ENCODE results near the gene SAA2. TPM values are rescaled to one million over a fixed set of nuclear protein-coding genes. Genes with fewer than 3 reads are reported as not detected.
"Not testable (repeated sequence)": the region's sequence is repeated elsewhere in the genome, so short reads cannot be mapped to it uniquely, and the experiment has no call there.

SAA2 gene
- total RNA-seq, 1 donor from 2014 or later, result 700 TPM

DNA sequence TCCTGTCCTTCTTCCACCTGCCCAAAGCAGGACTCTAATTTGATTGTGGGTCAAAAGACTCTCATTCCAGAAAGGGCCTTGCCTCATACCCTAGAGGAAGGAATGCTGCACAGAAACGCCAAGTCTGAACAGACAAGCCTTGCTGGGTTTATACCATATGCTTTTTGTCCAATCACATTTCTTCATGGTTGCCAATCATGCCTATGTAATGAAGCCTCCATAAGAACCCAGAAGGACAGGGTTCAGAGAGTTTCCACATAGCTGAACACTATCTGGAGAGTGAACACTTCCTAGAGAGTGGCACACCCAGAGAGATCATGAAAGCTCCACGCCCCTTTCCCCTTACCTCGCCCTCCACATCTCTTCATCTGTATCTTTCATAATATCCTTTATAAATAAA lies 4.8 kb upstream of the SAA2 start:
- DNase-seq (ENCODE audit: low spot score), result no peak

DNA sequence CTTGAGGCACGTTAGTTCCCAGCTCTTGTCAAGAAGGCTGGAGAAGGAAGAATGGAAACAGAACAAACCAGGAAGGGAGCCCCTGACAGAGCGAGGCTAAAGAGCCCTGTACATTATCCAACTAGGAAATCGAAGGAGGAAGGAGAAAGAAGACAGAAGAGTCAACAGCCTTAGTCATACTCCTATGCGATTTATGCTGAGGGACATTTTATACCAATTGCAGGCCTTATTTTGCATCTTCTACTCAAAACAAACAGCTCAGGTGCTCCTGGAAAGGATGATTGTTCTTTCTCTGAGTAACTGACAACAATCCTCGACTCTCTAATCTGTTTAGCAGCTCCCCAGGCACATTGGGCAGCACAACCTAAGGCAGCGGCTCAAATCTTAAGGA lies 1.3 kb downstream of the SAA2 start:
- not testable (repeated sequence) for DNase-seq (ENCODE audit: low spot score)

DNA sequence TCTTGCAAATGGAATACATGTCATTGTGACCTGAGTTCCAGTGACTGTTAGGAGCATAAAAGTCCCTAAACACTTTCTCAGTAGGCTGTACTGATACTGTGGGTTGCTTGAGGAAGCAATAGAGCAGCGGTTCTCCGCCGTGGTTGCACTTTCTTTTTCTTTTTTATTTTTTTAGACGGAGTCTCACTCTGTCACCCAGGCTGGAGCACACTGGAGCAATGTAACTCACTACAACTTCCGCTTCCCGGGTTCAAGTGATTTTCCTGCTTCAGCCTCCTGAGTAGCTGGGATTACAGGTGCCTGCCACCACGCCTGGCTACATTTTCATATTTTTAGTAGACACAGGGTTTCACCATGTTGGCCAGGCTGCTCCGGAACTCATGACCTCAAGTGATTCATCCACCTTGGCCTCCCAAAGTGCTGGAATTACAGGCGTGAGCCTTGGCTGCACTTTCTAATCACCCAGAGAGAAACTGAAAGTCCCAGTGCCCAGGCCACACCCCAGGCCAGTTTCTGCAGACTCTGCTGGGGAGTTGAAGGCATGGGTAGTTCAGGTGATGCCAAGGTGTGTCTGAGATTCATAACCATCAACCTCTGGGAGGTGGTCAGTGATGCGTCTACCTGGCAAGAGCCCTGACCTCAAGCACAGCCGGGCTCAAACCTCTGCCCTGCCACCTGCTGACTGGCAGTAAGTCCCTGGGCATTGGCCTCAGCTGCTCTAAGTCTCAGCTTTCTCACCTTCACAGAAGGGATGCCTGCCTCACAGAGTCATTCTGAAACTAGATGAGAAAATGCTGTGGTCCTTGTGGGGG lies 1.9 kb downstream of the SAA2 start:
- DNase-seq (ENCODE audit: low spot score), result not testable (repeated sequence)

DNA sequence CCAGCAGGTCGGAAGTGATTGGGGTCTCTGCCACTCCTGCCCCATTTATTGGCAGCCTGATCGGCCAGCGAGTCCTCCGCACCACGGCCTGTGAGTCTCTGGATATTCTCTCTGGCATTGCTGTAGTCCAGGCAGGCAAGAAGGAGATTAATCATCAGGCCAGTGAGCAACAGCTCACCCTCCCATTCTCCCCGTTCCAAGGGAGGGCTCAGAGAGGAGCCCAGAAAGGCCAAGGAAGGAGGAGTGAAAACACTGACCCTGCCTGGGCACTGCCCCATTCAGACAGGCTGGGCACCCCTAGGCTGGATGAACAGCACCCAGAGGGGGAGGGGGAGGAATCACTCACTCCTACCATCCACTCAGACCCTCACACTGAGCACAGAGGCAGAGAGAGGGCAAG lies 3.1 kb downstream of the SAA2 start:
- no peak for DNase-seq (ENCODE audit: low spot score)

DNA sequence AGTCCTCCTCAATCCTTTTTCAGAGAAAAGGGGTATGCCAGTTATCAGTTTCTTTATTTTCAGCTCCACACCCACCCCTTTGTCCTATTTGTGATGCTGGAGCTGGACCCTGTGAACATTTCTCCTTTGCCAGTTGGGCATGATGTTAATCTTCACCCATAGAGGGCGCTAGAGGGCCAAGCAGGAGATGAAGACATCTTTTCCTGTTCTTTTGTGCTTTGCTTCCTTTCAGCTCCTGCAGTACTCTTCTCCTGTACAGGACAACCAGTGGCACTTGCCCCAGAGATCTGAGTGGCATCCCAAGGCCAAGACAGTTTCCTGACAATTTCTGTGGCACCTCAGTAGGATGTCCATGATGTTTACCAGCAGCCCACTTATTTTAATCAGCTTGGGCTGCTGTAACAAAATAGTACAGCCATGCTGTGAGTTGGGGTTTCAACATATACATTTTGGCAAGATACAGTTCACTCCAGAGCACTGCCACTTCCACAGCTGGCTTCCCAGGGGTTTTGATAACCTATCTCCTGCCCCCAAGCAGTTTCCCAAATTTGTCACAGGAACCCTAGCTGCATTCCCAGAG lies 4.6 kb downstream of the SAA2 start:
- DNase-seq (ENCODE audit: low spot score), result no peak

DNA sequence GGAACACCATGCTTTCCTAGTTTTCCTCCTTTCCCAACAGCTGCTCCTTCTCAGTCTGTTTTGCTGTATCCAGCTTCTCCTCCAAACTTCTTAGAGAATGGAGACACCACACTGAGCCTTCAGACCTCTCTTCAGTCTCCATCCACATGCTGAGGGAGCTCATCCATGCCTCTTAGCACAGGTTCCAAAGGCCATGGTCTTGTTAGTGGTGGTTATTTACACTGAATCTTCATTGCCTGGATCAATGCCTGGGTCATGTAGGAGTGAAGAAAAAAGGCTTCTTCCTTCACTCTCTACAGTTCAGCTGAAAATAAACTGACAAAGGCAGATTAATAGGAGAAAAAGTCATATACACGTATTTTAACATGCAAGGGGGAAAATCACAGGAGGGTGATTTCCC lies 8.8 kb downstream of the SAA2 start:
- no peak for DNase-seq (ENCODE audit: low spot score)

DNA sequence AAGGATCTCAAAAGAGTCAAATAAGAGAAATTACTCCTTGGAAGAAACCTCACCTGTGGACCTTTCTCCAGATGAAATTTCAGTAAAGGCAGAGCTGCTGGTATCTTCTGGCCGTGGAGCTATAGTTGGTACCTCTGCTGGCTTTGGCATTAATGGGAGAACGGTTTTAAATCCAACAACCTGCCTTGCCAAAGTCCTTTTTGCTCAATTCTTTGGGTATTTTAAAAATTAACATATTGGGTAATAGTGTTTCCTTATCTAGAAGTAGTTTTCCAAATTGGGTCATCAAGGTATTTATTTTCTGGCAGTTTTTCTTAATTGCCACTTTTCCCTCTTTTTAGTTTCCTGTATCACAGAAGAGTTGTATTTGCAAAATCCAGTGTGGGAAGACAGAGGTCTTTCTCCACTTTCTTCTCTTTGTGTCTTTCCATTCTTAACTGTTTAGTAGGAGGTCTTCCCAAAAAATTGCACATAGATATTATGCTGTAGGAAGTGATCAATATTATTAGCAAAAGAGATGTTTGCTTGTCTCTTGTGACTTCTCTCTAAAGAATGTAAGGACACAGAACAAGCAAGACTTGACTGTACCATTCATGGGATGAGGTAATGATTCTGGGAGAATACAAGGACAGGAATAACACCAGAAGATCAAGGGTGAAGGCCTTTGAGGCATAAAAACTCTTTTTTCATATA lies 11.7 kb downstream of the SAA2 start, which contains the start of gene SAA4:
Gene SAA4, minus strand, starts transcription at position 139 of the 693 bp plus-strand sequence. CDS start 876 bp downstream, outside the sequence.
- no peak for DNase-seq (ENCODE audit: low spot score)

DNA sequence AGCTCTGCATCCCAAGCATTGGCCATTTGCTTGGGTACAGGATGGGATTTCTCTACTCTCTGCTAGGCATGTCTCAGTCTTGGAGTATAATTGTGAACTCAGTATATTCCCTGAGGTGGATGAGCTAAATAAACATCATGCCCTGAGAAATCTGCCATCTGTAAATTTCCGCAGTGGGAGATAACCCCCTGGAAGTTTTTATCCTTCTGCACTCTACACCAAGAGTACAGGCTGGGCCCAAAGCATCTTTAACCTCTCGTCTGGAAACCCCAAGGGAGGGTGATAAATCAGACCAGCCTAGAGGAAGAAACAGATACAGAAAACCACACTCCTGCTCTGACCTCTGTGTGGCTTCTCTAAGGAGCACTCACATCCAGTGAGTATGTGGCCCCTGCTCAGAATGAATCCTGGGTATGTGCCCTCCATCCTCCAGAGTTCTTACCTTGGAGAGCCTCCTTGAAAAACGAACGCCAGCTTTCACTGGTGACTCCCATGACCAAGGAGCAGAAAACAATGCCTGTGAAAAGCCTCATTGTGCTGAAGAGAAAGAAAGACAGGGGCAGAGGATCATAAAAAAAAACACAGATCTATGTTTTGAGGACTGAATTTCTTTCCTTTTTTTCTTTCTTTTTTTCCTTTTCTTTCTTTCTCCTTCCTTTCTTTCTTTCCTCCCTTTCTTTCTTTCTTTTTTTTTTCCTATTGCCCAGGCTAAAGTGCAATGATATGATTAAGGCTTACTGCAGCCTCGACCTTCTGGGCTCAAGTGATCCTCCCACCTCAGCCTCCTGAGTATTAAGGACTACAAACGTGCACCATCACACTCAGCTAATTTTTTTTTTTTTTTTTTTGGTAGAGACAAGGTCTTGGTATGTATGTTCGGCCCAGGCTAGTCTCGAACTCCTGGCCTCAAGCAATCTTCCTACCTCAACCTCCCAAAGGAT lies 12.8 kb downstream of the SAA2 start:
- DNase-seq (ENCODE audit: low spot score), result no peak

DNA sequence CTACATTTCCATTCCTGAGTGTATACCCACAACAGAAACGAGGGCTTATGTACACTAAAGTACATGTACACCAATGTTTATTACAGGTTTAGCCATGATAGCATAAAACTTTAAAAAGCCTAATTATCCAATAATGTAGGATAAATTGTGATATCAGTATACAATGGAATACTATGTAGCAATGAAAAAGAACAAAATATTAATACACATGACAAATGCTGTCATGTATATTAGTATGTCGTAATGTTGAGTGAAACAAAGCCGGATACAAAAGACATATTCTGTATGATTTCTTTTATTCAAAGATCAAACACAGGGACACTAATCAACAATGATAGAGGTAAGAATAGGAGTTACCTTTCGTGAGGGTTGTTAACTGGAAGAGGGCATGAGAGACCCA lies 14.6 kb downstream of the SAA2 start:
- no peak for DNase-seq (ENCODE audit: low spot score)

DNA sequence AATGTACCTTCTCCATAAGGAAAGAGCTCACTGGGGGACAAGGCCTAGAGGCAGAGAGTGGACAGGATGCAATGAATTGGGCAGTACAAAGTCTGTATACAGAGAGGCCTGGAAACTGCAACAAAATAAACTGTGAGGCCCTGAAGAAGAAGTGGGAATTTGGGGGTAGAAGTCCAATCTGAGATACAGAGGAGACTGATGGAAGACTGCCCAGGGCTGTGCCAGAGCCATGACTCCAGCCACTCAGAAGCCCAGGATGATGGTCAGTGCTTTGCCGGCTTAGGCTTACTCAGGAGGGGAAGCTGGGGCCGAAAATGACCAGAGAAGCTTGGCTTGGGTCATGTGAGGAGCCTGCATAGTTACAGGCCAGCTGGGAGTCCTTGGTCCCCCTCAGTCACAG lies 17.6 kb downstream of the SAA2 start:
- DNase-seq (ENCODE audit: low spot score), result no peak

DNA sequence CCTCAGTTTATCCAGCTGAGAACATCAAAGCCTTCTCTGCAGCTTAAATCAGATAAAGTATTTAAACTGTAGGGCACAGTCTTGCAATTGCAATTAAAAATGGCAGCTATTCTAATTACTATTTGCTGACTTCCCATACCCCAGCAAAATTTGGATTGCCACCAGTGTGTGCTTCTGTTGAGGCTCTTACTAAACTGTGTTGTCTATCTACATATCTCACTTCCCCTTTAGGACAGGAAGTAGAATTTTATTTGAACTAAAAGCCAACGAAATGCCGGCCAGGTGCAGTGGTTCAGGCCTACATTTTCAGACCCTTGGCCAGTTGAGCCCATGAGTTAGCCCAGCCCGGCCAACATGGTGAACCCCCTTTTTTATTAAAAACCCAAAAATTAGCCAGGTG lies 19.0 kb downstream of the SAA2 start:
- no peak for DNase-seq (ENCODE audit: low spot score)

DNA sequence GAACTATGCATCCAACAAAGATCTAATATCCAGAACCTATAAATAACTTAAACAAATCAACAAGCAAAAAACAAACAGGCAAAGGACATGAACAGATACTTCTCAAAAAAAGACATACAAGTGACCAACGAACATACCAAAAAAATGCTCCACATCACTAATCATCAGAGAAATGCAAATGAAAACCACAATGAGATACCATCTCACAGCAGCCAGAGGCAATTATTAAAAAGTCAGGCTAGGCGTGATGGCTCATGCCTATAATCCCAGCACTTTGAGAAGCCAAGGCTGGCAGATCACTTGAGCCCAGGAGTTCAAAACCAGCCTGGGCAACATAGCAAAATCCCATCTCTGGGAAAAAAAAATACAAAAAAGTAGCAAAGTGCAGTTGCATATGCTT lies 22.6 kb downstream of the SAA2 start:
- DNase-seq (ENCODE audit: low spot score), result no peak

DNA sequence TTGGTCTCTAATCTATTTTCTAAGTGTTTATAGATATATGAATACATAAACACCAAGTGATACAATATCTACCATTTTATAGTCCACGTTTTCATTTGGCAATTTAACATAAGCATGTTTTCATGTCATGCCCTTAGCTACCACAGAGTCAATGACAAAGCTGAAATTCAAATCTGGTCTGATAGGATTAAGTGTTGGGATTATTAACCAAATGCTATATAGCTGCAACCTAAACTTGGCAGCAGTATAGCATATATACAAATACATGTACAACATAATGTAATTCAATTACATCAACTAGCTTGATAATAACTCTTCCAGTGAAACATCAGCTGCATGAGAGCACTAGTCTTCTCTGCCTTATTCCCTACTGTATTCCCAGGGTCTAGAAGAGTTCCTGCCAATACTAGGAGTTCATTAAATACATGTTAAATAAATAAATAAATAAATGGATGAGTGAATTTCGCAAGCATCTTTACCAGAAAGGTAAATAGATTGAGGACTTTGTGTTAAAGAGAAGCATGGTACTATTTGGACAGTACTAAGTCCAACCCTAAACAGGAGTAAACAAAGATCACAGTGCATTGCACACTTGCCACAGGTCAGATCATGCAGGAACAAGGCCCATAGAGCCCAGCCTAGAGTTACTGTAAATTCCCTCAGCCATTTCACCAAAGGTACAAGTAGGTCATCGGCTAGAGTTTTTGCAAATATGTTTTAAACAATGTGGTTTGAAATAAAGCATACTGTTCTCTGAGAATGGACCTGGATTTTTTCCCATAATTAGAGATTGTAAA lies 24.7 kb downstream of the SAA2 start:
- no peak for DNase-seq (ENCODE audit: low spot score)

DNA sequence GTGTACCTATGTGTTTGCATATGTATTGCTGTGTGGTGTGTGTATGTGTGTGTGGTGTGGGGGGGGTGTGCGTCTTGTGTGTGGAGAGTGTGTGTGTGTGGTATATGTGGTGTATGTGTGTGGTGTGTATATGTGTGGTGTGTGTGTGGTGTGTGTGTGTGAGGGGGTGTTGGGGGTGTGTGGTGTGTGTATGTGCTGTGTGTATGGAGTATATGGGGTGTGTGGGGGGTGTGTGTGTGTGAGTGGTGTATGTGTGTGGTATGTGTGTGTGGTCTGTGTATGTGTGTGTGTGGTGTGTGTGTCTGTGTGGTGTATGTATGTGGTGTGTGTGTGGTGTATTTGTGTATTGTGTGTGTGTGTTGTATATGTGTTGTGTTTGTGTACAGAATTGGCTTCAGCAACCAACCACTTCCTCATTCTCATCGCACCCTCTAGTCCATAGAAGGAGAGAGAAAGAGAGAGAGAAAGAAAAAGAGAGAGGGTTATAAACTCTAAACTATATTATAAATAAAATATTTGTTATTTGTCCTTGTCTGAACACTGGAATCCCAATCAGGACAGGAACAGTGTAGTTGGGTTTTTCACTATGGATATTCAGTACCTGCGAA lies 25.6 kb downstream of the SAA2 start:
- DNase-seq (ENCODE audit: low spot score), result no peak

DNA sequence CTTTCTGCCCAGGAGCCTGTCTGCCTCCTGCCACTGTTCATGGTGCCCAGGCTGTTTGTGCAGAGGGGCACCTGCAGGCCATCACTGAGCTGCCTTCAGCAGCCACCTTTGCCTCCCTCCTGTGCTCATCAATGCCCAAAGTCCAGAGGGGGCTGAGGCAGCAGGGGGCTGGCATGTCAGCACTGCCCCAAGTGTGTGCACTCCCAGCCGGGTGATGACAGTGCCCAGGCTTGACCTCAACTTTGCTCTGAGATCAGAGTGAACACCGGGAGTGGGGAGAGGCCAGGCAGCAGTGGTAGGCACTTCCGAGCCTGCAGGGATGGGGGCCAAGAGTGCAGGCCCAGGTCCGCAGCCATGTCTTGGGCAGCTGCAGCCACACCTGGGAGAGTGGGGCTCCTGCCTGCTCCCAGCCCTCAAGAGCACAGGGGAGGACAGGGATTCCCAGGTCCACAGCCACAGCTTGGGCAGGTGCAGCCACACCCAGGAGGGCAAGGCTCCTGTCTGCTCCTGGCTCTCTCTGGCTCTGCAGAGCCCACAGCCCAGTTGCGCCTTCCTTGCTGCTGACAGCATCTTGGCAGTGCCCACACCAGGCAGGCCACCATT lies 27.1 kb downstream of the SAA2 start:
- no peak for DNase-seq (ENCODE audit: low spot score)

DNA sequence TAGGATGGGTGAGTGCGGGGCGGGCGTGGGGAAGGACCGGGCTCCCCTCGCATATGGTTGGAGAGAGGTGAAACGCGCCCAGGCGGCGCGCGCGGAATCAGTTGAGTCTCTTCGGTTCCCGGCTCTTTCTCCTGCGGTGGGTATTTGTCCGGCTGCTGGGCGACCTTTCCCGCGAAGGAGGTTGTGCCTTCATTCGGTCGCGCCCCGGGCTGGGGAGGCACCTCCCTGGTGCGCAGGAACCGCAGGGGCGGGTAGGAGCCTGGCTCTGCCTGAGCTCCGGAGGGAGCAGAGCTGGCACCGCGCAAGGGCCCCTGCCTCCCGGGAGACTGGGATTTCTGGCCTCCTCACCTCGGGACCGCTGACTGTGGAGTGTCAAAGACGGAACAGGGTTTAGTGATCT lies 39.4 kb downstream of the SAA2 start:
- DNase-seq (ENCODE audit: low spot score), result no peak

DNA sequence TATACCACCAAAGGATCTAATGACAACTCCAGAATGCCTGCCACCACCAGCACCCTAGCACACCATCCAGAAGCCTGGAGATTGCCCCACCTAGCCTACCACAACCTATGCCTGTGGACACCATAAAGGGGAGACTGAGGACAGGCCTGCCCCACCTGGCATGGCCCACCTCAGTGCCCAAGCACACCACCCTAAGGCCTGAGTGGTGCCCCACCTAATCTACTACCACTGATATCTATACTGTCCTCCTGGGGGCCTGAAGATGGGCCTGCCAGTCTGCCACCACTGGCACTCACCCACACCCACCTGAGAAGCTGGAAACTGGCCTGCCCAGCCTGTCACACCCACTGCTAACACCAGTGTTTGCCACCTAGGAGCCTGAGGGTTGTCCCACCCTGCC lies 43.7 kb downstream of the SAA2 start:
- DNase-seq (ENCODE audit: low spot score), result no peak

DNA sequence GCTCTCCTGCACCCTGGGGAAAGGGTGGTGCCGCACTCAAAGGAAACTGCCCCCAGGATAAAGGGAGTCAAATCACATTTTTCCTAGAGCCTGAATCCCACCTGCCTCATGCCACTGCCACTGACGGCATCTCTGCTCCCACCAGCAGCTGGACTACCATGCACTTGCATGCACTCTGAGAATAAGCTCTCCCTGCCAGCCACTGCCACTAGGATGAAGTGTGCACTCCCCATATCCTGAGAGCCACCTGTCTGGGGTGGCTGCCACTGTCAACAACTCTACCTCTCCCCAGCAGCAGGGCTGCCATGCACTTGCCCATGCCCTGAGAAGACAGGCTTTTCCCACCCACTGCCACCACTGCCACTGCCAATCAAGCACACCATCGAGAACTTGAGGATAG lies 44.2 kb downstream of the SAA2 start:
- DNase-seq (ENCODE audit: low spot score), result no peak

DNA sequence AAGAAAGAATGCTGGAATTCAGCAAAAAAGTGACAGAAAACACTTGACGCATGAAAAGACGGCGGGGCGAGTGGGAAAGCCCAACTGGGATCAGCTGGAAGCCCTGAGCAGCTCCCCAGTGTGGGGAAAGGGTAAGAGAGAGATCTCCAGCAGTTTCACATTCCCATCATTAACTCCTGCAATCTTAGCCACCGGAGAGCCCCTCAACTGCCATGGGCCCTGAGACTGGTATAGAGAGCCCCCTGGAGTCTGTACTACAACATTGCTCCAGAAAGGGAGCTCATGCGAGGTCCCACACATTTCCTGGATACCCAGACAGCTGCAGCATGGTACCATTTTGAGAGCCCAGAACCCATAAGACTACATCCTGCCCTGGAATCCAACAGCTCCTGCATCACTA lies 44.7 kb downstream of the SAA2 start:
- no peak for DNase-seq (ENCODE audit: low spot score)

DNA sequence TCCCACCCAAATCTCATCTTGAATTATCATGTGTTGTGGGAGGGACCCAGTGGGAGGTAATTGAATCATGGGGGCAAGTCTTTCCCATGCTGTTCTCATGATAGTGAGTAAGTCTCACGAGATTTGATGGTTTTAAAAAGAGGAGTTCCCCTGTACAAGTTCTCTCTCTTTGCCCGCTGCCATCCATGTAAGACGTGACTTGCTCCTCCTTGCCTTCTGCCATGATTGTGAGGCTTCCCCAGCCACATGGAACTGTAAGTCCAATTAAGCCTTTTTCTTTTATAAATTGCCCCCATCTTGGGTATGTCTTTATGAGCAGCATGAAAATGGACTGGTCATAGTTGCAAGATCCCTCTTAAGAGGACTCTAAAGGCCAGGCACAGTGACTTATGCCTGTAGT lies 50.7 kb downstream of the SAA2 start:
- not testable (repeated sequence) for DNase-seq (ENCODE audit: low spot score)
